LNCaP clone FGC (cell line): Measurements from ENCODE around the gene DFFB.

Source experiments
- DNase-seq: peaks from one replicate; pipeline ENCODE4 v3.0.0-alpha.2; 2011; ENCODE audit warnings: low read depth
- H3K4me3 ChIP-seq: 2 replicates; pipeline ENCODE4 v1.5.1; 2011; ENCODE audit warnings: mild to moderate bottlenecking, low read depth, low read length, control low read depth
- TF ChIP-seq, protein P1 (sequence below): IDR thresholded peaks from 2 replicates; pipeline ENCODE4 v1.5.1; 2012; ENCODE audit warnings: mild to moderate bottlenecking; ENCODE audit not compliant: control insufficient read depth, insufficient read depth; ENCODE audit errors: extremely low read depth

Gene DFFB

DNA sequence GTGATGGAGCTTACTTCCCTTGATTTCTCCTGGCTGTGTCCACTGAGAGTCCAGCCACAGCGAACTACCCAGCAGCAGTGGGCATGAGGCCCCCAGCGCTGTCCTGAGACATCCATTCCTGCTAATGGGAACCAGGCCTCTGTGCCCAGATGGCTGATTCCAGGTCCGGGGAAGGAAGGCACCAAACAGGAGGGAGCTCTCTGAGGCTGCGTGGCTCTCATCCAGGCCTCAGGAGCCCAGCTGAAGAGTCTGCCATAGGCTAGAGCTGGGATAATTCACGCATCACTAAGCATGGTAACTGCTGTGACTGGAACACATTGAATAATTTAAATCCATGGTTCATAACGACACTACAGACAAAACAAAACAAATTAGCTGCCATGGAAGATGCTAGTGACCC is 36.3 kb upstream of the DFFB start:
- no peak overlapping the region for H3K4me3 ChIP-seq
- TF ChIP-seq, protein P1, sequence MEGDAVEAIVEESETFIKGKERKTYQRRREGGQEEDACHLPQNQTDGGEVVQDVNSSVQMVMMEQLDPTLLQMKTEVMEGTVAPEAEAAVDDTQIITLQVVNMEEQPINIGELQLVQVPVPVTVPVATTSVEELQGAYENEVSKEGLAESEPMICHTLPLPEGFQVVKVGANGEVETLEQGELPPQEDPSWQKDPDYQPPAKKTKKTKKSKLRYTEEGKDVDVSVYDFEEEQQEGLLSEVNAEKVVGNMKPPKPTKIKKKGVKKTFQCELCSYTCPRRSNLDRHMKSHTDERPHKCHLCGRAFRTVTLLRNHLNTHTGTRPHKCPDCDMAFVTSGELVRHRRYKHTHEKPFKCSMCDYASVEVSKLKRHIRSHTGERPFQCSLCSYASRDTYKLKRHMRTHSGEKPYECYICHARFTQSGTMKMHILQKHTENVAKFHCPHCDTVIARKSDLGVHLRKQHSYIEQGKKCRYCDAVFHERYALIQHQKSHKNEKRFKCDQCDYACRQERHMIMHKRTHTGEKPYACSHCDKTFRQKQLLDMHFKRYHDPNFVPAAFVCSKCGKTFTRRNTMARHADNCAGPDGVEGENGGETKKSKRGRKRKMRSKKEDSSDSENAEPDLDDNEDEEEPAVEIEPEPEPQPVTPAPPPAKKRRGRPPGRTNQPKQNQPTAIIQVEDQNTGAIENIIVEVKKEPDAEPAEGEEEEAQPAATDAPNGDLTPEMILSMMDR: no peak
- no peak for DNase-seq

- TF ChIP-seq, protein P1: no peak
- no peak overlapping the region for H3K4me3 ChIP-seq
- no peak for DNase-seq
Observed at GRCh38 chr1:3821447-3821846, 35.8 kb upstream of the DFFB start.

DNA sequence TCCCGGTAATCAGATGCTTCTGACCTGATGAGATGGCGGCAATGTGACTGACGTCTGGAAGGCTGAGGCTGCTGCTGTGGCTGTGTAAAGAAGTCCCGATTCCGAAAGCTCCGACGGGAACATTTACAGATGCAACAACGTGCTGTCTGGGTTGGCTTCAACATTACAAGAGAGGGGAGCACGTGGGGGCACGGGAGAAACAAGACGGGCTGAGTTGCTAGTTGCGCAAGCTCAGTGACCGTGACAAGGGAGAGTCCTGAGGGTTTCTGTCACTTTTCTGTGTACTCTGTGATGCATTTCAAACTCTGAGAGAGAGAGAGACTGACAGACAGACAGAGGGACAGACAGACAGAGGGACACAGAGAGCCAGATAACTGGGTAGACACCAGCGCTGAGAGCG is 35.4 kb upstream of the DFFB start:
- TF ChIP-seq, protein P1: no peak
- no peak overlapping the region for H3K4me3 ChIP-seq
- DNase-seq: no peak

DNA sequence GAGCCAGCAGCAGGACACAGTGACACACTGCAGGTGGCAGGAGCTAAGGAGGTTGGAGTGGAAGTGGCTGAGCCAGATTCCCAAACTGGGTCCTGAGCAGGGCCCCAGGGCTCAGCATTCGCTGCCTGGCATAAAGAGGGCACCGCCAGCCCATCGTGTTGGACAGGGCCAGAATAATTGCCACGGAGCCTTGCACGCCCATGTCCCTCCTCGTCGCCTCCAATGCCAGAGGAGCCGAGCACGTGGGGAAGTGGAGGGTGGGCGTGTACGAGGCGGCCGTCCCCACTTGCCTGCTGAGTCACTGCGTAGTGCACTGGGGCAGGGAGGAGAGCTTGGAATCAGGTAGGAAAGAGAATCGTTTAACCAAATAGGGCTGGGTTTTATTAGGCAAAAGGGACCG is 34.9 kb upstream of the DFFB start:
- TF ChIP-seq, protein P1: no peak
- no peak for DNase-seq
- H3K4me3 ChIP-seq: no peak overlapping the region

DNA sequence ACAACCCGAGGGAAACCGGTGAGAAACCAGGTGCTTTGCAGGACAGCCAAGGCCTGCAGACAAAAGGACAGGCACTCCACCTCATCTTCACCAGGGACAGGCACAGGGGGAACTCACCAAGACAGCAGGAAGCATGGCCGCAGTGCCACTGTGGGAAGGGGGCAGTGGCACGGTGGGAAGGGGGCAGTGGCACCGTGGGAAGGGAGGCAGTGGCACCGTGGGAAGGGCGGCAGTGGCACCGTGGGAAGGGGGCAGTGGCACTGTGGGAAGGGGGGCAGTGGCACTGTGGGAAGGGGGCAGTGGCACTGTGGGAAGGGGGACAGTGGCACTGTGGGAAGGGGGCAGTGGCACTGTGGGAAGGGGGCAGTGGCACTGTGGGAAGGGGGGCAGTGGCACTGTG is 32.6 kb upstream of the DFFB start:
- DNase-seq: no peak
- H3K4me3 ChIP-seq: no peak overlapping the region
- TF ChIP-seq, protein P1: no peak

GRCh38 chr1:3825356-3825755 is 31.9 kb upstream of the DFFB start:
- H3K4me3 ChIP-seq: no peak overlapping the region
- TF ChIP-seq, protein P1: no peak
- DNase-seq: no peak

- no peak for DNase-seq
- TF ChIP-seq, protein P1: no peak
- H3K4me3 ChIP-seq: no peak overlapping the region
Observed at GRCh38 chr1:3827813-3828307, 29.4 kb upstream of the DFFB start.
